HG02759 (cell line): ENCODE measurements around the gene LMF1.
"Not testable (repeated sequence)": the region's sequence is repeated elsewhere in the genome, so short reads cannot be mapped to it uniquely, and the experiment has no call there.

ENCODE experiments used
- ATAC-seq: cut with Tn5 transposase; IDR thresholded peaks from one replicate; pipeline ENCODE4 v1.9.1; 2021; ENCODE audit warnings: mild to moderate bottlenecking, moderate library complexity; ENCODE audit not compliant: unreplicated experiment

Gene LMF1

GRCh38 chr16:873243-873661 lies 97.5 kb downstream of the LMF1 start:
- no peak for ATAC-seq

- no peak for ATAC-seq
These were observed 98.1 kb downstream of the LMF1 start for GRCh38 chr16:872436-873242.

- ATAC-seq, result no peak
These were observed 99.0 kb downstream of the LMF1 start for GRCh38 chr16:871562-872345.

- no peak for ATAC-seq
These were observed 99.8 kb downstream of the LMF1 start for GRCh38 chr16:870856-871561.

- ATAC-seq, result no peak
These were observed 100.8 kb downstream of the LMF1 start for GRCh38 chr16:869823-870641.

GRCh38 chr16:868846-869822 lies 101.7 kb downstream of the LMF1 start:
- ATAC-seq, result no peak

- ATAC-seq, result no peak
These were observed 102.4 kb downstream of the LMF1 start for GRCh38 chr16:868386-868755.

- no peak for ATAC-seq
These were observed 103.1 kb downstream of the LMF1 start for GRCh38 chr16:867421-868385.

- ATAC-seq, result no peak
These were observed 104.4 kb downstream of the LMF1 start for GRCh38 chr16:866252-866896.

GRCh38 chr16:865026-865425 lies 105.8 kb downstream of the LMF1 start:
- no peak for ATAC-seq

GRCh38 chr16:861446-861845 lies 109.3 kb downstream of the LMF1 start:
- ATAC-seq, result no peak

- no peak for ATAC-seq
These were observed 109.9 kb downstream of the LMF1 start for GRCh38 chr16:860891-861290.

GRCh38 chr16:858971-859370 lies 111.8 kb downstream of the LMF1 start:
- not testable (repeated sequence) for ATAC-seq

GRCh38 chr16:858441-858840 lies 112.3 kb downstream of the LMF1 start:
- not testable (repeated sequence) for ATAC-seq

- no peak for ATAC-seq
These were observed 114.0 kb downstream of the LMF1 start for GRCh38 chr16:856811-857210.

- ATAC-seq, result no peak
These were observed 114.7 kb downstream of the LMF1 start for GRCh38 chr16:856101-856500.

GRCh38 chr16:855471-855870 lies 115.3 kb downstream of the LMF1 start:
- ATAC-seq, result no peak
